Glomerular endothelial cell (primary cell): ENCODE measurements around the gene RASA2. TPM values are rescaled to one million over a fixed set of nuclear protein-coding genes. Genes with fewer than 3 reads are reported as not detected.
"Not testable (repeated sequence)": the region's sequence is repeated elsewhere in the genome, so short reads cannot be mapped to it uniquely, and the experiment has no call there.

Experiments used
- DNase-seq: peaks from one replicate; pipeline ENCODE4 v3.0.0-alpha.2; 2011; ENCODE audit warnings: low read depth, low spot score; ENCODE audit errors: extremely low read depth
- total RNA-seq: library from RNA; depleted of rRNA; stranded (reverse); fragments of >200 nt; gene quantifications from 2 replicates; pipeline ENCODE4 v1.2.3, GENCODE V29; 2015

Gene RASA2
- total RNA-seq, 1 donor from 2014 or later = 16.2 TPM

DNA sequence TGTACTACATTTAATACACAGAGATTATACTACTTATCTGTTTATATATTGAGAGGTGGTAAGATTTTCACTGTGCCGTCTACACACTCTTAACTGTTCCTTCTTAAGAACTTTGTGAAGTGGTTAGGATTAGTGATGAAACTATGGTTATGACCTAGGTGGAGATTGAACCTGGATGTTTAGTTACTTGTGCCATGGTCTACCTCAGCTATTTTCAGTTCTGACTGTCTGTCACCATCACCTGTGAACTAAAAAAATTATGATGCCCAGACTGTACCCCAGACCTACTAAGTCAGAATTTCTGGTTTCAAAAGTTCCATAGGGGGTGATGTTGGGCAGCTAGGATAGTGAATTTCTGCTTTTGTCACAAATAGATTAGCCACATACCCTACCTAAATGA is 6.4 kb downstream of the RASA2 start:
- no peak for DNase-seq

DNA sequence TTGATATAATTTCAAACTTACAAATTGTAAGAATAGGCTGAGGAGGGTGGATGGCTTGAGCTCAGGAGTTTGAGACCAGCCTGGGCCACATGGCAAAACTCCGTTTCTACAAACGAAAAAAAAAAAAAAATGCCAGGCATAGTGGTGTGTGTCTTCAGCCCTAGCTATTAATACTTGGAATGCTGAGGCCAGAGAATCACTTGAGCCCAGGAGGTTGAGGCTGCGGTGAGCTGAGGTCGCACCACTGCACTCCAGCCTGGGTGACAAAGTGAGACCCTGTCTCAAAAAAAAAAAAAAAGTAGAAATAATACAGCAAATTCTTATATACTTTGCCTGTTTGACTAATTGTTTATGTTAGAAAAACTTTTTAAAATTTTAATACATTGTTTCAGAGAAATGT is 10.8 kb downstream of the RASA2 start:
- DNase-seq = not testable (repeated sequence)

DNA sequence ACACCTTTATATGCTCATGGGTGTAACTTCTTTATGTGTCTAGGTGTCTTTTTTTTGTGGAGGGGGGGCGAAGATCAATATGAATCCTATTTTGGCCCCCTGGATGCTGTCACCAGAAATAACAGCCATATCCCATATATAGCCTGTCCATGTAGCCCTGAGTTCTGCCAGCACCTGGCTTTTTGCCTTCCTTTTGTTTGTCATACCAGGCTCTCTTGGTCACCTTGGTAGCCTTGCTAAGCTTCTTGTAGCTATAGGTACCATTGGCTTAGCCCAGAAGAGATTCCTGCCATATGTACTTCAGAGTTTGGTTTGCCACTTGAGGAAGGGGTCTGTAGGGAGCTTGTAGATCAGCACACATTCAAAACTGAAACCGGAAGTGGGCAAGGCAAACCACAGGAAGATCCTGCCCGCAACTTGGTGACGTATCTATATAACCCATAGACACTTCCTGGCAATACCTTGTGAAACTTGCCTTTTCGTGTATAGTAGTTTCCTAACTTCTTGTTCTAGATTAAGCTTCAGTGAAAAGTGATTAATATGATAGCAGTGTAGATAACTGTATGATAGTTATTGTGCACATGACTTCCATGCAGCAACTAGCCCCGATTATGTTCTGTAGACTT is 11.9 kb downstream of the RASA2 start:
- DNase-seq = no peak

DNA sequence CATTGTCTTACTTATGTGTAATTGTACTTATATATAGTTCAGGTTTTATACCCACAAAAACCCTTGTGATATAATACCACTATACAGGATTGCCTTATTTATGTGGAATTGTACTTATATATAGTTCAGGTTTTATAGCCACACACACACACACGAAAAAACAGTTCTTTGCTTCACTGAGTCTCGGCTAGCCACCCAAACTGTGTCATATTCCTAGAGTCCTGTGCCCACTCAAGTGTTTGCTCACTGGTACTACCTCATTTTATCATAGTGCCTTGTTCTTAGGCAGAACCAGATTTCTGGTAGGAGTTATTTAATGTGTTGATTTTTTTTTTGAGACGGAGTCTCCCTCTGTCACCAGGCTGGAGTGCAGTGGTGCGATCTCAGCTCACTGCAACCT is 12.5 kb downstream of the RASA2 start:
- no peak for DNase-seq

DNA sequence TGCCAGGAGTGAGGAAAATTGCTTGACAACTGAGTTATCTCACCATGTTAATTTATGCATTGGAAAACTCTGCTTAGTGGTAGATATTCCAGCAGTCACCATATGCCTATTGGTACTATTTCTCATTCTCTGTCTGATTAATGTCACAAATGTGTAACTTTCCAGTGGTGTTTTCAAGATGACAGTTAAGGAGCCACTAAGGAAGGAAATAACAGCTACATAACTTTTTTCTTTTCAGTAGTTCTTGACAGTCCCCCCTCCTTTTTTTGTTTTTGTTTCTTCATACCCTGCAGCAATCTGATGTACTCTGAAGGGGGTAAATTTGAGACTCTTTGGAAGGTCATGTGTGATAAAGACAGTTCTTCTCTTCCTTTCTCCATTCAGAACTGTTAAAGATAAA is 13.1 kb downstream of the RASA2 start:
- no peak for DNase-seq

GRCh38 chr3:141500397-141500796 is 13.6 kb downstream of the RASA2 start:
- DNase-seq = no peak

DNA sequence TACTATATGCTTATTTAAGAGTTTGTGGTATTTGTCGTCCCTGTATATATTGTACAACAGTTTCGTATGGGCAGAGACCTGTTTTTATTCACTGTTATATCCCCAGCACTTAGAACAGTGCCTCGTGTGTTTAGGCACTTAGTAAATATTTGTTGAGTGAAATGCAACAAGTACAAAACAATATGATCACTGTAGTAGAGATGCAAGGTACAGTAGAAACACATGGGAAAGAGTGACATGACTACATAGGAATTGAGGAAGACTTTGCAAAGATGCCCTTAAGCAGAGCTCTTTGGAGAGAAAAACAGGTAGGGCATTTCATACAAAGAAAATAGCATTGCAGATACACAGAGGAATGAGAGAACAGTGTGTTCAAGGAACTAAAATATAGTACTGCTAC is 18.3 kb downstream of the RASA2 start:
- DNase-seq = no peak

GRCh38 chr3:141506071-141506470 is 19.2 kb downstream of the RASA2 start:
- no peak for DNase-seq

GRCh38 chr3:141507392-141508066 is 20.7 kb downstream of the RASA2 start:
- DNase-seq = no peak

DNA sequence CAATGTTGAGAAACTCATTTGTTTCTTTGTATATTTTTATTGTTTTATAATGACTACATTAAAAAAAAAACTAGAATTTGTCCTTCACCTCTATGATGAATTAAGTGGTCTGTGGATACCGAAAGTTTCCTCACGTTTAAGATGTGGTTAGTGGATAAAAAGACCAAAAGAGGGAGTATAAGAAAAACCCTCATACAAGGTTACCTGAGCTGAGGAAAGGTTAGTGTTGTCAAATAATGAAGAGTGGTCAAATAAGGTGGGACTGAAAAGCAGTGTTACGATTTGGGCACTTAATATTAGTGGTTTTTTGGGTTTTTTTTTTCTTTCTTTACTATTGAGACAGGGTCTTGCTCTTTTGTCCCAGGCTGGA is 21.2 kb downstream of the RASA2 start:
- DNase-seq = no peak

DNA sequence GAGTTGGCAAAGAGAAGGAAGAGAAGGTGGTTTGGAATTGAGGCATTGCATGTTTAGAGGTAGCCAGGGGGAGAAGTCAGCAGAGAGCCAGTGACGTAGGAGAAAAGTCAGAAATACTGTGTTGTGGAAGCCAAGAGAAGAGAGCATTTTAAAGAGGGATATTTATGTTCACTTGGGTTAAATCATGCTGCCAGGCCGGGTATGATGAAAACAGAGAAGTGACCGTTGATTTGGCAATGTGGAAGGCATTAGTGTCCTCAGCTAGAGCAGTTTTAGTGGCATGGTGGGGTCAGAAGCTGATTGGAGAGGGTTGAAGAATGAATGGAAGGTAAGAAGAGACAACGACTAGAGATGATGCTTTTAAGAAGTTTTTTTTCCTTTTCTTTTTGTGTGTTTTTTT is 24.5 kb downstream of the RASA2 start:
- no peak for DNase-seq

DNA sequence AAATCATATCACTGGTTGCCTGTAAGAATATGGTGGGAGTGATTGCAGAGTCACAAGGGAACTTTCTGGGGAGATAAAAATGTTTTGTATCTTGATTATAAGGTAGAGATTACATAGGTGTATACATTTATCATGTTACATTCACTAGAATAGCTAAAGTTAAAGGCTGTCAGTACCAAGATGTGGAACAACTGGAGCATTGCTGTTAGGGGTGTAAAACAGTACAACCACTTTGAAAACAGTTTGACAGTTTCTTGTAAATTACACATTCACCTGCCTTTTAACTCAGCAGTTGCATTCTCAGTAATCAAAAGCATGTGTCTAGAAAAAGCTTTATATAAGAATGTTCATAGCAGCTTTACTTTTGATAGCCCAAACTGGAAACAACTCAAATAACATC is 27.6 kb downstream of the RASA2 start:
- no peak for DNase-seq

GRCh38 chr3:141519587-141519986 is 32.8 kb downstream of the RASA2 start:
- no peak for DNase-seq

DNA sequence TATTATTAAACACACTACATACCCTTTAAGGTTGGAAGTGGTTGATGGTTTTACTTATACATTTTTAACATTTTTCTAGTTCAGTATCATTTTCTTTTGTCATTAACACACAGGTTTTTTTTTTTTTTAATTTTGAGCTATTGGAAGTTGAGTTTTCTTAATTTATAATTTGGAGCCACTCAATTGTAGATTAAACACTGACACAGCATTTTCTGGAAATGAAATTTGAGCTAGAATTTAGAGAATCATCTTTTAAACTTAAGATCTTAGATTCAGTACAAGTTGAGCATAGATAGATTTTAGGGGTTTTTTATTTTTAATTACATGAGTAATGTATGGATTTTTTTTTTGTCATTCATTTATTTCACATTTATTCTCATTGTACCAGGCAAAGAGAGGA is 35.0 kb downstream of the RASA2 start:
- no peak for DNase-seq

- DNase-seq = no peak
Observed at GRCh38 chr3:141523615-141524375, 37.0 kb downstream of the RASA2 start.

GRCh38 chr3:141524988-141525387 is 38.2 kb downstream of the RASA2 start:
- no peak for DNase-seq

- DNase-seq = no peak
Observed at GRCh38 chr3:141525814-141526213, 39.0 kb downstream of the RASA2 start.

GRCh38 chr3:141526709-141527108 is 39.9 kb downstream of the RASA2 start:
- DNase-seq = no peak

DNA sequence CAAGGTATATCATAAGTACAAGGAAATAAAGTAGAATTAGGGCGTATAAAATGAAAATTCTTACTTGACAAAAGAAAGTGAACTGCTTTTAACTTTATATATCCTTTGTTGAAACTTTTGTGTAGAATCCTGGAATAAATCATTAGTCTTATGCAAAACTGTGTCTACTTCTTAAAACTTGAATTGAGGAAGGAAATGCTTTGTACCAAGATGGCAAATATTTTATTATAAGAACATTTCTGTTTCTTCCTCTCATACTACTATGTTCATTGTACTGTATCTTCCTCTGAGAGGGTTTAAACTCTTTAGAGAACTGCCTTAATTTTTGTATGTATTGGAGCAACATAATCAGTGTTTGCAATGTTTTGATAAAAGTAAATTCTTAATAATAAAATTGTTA is 42.0 kb downstream of the RASA2 start:
- DNase-seq = no peak

DNA sequence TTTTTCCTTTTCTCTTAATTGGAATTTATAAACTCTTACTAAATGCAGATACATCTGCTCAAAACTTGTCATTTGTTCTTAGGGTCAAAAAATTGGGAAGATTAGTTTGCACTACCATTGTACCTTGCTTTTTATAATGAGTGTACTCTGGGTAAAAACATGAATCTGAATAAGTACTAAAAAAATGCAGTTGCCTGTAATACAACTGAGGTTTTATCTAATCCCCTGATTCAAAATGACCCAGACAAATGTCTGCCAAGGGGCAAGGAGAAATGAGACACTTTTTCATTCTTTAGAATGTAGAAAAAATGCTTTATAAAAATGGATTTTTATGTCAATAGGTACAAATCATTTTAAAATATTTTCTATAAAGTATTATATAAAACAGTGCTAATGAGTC is 42.4 kb downstream of the RASA2 start:
- DNase-seq = no peak

DNA sequence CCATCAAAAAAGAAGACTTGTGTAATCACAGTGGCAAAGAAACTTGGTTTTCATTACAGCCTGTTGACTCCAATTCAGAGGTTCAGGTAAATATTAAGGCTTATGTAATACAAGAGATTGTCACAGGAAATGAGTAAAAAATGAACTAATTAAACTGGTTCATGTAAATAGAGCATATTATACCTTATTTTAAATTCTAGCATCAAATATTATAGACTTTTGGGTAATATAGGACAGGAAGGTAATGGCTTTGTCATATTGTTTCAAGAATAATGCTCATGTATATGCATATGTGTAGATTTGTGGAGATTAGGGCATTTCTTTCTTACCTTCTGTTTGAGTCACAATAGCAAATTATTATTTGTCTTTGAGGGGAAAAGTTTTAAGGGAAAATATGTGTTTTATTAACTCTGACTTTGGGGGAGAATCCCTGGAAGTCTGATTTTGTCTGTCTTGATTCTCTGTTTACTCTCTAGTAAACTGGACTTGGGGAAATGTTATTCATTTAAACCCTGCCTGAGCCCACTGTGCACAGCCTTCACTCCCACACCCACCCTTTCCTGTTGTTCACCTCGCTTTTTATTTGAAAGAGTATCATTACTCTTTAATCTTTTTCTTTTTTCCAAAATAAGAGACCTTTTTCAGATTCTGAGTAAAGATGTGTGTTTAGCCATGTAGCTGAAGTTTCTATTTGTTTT is 43.0 kb downstream of the RASA2 start:
- no peak for DNase-seq

DNA sequence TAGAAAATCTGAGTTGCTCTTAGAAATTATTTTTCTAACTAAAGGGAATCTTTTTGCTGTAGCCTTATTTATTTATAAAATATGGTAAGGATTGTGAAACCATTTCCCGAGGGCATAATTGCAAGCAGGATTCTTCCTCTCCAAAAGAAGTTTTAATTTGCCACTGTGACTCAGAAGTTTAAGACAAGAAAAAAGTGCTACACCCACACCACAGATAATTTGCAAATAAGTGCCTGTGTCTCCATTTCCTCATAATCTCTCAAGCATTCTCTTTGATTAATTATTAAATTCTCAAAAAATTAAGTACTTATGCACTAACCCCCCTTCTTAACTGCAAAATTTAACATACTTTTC is 43.6 kb downstream of the RASA2 start:
- DNase-seq = no peak
